ENCODE measurements around the gene CACNA2D1.

CACNA2D1 gene

GRCh38 chr7:82443547-82444219 lies at the start of gene CACNA2D1:
CACNA2D1 (minus strand) TSS chr7:82443777.
- DNase-seq (ENCODE audit: low read depth) = no peak

- DNase-seq (ENCODE audit: low read depth) = no peak
Observed at GRCh38 chr7:82481499-82482097, 38.0 kb upstream of the CACNA2D1 start.

GRCh38 chr7:82477733-82478515 lies 34.3 kb upstream of the CACNA2D1 start:
- DNase-seq (ENCODE audit: low read depth) = no peak

GRCh38 chr7:82472966-82473365 lies 29.4 kb upstream of the CACNA2D1 start:
- DNase-seq (ENCODE audit: low read depth) = no peak

- DNase-seq (ENCODE audit: low read depth) = no peak
Observed at GRCh38 chr7:82471351-82472020, 27.9 kb upstream of the CACNA2D1 start.

GRCh38 chr7:82469207-82469606 lies 25.6 kb upstream of the CACNA2D1 start:
- DNase-seq (ENCODE audit: low read depth) = no peak

GRCh38 chr7:82468435-82468834 lies 24.9 kb upstream of the CACNA2D1 start:
- DNase-seq (ENCODE audit: low read depth) = no peak

- DNase-seq (ENCODE audit: low read depth) = no peak
Observed at GRCh38 chr7:82467020-82467419, 23.4 kb upstream of the CACNA2D1 start.

- DNase-seq (ENCODE audit: low read depth) = no peak
Observed at GRCh38 chr7:82464372-82464771, 20.8 kb upstream of the CACNA2D1 start.

- no peak for DNase-seq (ENCODE audit: low read depth)
Observed at GRCh38 chr7:82455295-82455694, 11.7 kb upstream of the CACNA2D1 start.

GRCh38 chr7:82450759-82451158 lies 7.2 kb upstream of the CACNA2D1 start:
- DNase-seq (ENCODE audit: low read depth) = no peak

- DNase-seq (ENCODE audit: low read depth) = no peak
Observed at GRCh38 chr7:82449910-82450309, 6.3 kb upstream of the CACNA2D1 start.

- DNase-seq (ENCODE audit: low read depth) = no peak
Observed at GRCh38 chr7:82446897-82447296, 3.3 kb upstream of the CACNA2D1 start.

GRCh38 chr7:82445271-82445670 lies 1.7 kb upstream of the CACNA2D1 start:
- no peak for DNase-seq (ENCODE audit: low read depth)

GRCh38 chr7:82444220-82444909 lies 788 bp upstream of the CACNA2D1 start:
- no peak for DNase-seq (ENCODE audit: low read depth)

GRCh38 chr7:82443036-82443546 lies 486 bp downstream of the CACNA2D1 start:
- DNase-seq (ENCODE audit: low read depth) = no peak

GRCh38 chr7:82442492-82443035 lies 1.0 kb downstream of the CACNA2D1 start:
- no peak for DNase-seq (ENCODE audit: low read depth)

- no peak for DNase-seq (ENCODE audit: low read depth)
Observed at GRCh38 chr7:82441669-82442478, 1.7 kb downstream of the CACNA2D1 start.

GRCh38 chr7:82438521-82438920 lies 5.1 kb downstream of the CACNA2D1 start:
- DNase-seq (ENCODE audit: low read depth) = no peak

- no peak for DNase-seq (ENCODE audit: low read depth)
Observed at GRCh38 chr7:82435769-82436168, 7.8 kb downstream of the CACNA2D1 start.
